Stromal cell of bone marrow (primary cell): ENCODE data around the gene MS4A6E.
"Not testable (repeated sequence)": the region's sequence is repeated elsewhere in the genome, so short reads cannot be mapped to it uniquely, and the experiment has no call there.

ENCODE experiments used
- DNase-seq: peaks from one replicate; pipeline ENCODE4 v3.0.0-alpha.2; 2012; ENCODE audit warnings: low read depth

The MS4A6E gene

DNA sequence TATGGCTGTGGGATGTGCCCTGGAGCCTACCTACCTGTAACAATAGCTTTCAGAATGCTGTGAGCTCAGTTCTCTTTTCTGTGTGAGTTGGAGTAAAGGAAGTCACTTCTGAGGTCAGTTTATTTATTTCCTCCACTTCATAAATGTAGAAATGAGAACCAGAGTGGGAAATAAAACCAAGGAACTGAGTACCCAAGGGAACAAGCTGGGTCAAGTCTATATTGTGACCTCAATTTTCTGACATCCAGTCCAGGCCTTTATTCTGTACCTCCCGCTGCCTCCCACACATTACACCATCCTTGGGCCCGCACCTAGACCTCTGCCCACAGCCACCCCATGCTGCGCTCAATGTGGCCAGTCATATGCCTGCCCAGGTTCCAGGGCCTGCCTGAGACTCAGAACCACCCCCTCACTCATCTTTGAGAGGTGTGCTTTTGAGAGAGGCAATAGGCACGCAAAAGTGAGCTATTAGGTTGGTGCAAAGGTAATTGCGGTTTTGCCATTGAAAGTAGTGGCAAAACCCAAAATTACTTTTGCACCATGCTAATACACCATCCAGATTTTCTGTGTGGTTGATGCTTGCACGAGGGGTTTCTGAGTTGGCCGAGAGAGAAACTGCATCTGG, 9.8 kb downstream of the MS4A6E start:
- no peak for DNase-seq

DNA sequence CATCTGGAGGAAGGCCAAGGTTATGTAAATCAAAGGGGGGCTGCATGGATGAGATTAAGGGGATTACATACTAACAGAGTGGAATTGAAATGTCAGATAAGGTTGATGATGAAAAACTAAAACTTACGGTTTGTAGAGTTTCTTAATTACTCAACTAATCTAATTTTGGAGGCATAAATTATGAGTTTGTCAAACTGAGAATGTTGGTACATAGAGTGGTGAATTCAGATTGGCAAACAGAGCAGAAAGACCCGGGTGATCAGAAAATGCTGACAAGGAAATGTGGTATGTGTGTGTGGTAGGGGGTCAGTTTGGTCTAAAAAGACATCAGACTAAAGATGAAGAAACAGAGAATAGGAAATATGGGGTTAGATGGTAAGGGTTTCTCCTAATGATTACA, 11.0 kb downstream of the MS4A6E start:
- DNase-seq, result no peak

DNA sequence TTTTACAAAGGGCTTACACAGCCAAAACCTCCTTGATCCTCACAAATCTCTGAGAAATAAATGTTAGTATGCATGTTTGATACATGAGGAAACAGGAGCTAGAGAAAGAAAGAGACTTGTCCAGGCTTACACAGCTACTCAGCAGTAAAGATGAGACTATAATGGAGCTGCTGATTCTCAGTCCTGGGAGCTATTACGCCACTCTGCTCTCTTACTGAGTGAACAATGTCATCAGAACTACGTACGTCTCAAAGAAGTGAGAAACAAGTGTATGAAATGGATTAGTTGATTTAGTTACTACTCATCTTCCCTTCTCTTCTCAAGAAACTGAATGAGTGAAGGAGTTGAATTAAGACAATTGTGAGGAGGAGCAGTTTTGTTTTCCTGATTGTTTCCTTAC, 12.3 kb downstream of the MS4A6E start:
- no peak for DNase-seq

DNA sequence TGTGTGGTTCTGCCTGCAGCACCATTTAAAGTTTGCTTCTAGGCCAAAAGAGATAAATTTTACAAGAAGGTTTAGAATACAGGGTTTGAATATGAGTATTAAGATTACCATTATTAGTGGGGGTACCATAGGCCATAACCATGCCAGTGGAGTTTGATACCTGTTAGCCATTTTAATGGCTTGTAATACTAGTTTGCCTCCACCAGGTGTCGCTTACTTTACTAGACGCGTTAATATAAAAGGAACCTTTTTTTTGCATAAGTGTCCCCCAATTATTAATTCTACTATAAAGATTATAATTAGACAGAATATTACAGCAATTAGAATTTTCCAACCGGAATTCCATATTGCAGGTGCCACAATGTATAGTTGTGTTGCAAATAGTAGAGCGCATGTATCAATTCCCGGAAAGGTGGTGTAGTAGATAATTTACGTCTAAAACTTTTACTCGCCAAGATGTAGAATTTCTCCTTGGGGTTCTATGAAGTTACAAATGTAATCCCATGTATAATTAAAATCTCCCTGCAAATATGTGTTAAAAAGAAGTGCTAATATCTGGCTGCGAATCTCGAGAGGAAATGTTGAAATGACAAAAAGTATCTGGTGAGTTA, 16.1 kb downstream of the MS4A6E start:
- no peak for DNase-seq

DNA sequence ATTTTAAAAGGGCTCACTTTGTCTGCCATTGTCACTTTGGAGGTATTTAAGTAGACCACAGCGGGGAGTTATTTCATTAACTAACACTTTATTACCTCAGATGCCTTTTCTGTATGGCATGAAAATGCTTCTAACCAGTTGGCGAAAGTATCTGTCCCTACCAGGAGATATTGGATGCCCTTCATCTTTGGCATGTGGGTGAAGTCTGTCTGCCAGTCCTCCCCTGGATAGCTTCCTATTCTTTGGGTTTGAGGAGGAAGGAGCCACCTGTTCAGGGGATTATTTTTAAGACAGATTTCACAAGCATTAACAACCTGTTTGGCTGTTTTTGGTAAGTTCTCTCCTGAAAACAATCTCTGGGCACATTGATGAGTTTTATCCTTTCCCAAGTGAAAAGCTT, 17.1 kb downstream of the MS4A6E start:
- no peak for DNase-seq

DNA sequence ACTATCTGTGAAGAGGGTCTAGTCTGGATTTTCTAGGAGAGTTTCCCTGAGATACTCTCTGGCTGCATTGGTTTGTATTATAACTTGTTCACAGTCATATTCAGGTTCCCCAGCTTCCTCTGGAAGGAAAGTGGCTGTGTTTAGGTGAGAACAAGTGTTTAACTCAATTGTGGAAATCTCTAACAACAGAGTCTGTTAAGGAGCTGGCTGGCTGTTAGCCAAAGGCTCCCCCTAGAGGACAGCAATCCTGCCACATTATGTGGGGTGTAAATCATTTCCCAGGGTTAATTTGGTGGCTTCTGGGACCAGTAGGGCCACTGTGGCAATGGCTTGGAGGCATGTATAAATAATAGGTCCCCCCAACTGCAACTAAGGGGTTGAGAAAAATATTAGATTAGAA, 18.4 kb downstream of the MS4A6E start:
- no peak for DNase-seq

DNA sequence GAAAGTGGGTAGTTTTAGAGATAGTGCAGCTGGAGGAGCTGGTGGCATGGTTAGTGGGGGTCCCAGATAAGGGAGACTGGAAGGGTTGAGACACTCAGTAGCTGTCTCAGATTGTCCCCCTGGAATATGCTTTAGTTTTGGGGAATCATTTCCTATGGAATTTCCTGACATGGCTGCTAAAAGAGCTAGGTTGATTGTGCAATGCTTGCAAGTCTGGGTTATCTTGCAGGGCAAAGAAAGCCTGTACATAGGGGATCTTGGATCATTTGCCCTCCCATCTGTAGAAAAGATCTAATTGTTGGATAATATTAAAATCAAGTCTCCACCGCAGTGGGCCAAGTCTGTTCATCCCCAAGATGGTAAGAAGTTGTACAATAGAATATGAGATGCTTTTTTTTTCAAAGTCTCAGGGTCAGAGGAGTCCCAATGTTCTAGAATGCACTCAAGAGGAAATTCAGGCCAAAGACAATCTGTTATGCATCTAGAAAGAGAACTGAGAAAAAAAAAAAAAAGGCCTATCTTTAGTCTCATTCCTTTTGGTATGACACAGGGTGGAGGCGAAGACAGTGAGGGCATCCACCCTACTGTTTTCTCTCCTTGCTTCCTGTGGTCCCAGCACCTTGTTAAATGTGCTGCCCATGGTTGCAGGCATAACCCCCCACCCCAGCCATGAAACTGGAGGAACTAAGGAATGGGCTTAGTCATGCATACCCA, 20.2 kb downstream of the MS4A6E start:
- DNase-seq, result no peak

DNA sequence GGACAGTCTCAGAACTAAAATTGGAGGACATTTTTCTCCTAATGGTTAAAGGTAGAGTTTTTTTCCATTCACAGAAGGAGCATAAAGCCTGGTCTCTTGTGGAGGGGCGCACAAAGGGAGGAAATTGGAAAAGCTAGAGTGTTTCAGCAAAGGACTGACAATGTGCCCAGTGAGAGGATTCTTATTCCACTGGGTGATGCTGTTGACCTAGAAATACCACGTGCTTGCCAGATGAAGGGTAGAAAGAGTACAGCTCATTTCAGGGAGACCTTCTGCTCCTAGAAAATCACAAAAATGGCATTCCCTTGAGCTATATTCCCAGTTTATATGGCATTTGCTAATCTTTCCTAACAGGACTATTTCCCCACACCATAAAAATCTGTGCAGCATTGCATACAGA, 21.1 kb downstream of the MS4A6E start:
- no peak for DNase-seq

DNA sequence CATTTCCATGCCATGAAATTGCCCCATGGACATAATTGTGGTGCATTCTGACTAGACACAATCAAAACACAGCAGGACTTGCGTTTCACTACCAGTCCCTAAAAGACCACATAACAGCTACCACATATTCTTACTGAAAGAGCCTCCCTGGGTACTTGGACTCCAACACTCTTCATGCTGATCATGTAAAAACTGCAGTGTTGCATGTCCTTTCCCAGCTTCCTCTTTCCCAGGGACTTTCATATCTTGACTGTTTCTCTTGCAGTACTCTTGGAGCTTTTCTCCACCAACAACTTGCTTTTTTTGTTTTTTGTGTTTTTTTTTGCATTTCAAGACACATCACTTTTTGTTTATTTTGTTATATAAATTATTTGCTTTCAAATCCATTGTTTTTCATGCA, 22.9 kb downstream of the MS4A6E start:
- DNase-seq, result no peak

DNA sequence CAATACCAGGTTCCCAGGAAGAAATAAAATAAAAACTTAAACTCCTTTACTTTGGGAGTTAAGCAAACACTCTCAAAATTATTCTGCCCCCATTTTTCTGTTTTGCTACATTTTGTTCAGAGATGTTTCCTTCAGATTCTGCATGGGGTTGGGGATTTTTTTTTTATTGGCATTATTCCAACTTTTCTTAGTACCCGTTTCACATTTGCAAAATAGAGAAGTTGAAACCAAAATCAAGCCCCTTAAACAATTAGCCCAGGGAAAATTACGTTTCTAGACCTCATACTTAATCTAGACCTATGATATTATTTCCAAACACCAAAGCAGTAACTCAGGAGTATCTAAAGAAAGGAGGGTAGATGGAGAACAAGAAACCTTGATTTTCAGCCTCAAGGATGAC, 30.7 kb downstream of the MS4A6E start:
- no peak for DNase-seq

DNA sequence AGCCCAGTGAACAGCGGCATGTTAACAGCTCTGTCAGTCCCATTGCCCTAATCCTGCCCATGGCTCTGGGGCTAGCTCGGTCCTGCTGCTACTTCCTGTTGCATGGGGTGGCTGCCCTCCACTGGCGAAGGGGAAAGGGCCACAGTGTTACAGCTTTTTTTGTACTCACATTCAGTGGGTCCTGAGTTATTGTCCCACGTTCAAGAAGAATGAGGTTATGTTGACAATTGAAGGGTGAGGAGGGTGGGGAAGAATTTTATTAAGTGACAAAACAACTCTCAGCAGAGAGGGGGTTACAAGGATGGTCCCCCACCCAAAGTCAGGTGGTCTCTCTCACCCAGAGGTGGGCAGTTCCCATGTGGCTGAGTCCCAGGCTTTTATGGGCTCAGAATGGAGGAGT, 33.6 kb downstream of the MS4A6E start:
- DNase-seq, result no peak

DNA sequence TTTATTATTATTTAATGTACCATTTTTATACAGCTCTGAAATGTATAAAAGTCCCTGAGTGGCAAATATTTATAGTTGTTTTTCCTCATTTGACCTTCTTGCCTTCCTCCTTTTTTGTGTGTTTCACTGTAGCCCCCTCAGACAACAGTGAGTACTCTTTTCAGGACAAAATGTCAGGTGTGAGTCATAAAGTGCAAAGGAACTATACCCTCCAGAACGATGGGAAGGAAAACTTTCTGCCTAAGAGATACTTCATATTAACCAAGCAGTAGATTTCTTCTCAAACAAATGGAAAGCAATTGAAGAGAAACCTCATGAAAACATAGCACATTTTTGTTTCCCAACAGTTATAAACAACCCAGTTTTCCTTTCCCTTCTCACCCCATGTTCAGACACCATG, 35.2 kb downstream of the MS4A6E start:
- DNase-seq, result no peak

DNA sequence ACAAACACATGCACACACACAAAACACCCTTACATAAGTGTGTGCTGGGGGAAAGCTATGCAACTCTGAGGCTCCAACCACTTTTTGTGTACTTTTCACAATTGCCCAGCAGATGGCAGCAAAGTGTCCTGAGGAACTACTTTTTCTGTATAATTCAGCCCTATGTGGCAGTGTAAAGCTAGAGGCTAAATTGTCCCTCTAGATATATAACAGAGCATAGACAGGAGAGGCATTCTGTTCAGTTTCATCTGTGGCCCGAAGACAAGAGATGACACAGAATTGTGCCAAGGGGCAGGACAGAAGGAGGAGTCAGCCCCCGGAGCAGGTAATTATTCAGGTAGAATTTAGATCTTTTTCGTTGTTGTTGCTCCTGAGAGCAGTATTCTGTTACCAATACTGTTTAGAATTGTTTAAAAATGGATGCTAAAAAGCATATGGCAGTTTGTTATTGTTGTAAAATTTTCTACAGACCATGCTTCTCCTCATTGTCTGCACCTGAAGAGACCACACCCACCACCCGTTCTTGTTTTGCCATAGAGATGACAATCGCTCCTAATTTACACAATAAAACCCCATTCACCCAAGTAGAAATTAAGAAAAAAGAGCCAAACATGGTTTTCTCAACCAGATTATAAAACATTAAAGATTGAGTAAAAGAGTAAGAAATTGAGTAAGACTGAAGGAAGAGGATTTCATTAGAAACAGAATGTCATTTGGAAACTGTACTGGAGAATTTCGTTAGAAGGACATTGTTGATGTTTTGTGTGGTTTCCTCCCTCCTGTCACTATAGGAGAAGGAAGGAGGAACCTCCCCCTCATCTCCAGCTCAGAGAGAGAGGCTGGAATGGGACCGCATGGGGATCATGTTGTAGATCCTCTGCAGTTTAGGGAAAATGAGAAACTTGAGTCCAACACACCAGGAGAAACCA, 36.8 kb downstream of the MS4A6E start:
- DNase-seq, result peak; percentile 23

DNA sequence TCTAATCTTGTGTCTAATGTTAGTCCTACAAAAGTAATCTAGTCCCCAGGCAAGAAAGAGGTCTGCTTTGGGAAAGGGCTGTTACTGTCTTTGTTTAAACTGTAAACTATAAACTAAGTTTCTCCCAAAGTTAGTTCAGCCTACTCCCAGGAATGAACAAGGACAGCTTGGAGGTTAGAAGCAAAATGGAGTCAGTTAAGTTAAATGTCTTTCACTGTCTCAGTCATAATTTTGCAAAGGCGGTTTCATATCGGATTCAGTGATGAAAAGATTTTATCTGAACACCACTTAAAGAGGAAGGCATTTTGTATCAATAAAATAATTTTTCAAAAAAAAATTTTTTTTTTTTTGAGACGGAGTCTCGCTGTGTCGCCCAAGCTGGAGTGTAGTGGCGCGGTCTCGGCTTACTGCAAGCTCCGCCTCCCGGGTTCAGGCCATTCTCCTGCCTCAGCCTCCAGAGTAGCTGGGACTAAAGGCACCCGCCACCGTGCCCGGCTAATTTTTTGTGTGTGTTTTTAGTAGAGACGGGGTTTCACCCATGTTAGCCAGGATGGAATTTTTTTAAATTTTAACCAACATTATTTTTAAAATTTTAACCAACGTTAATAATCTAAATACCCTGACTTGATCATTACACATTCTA, 39.3 kb downstream of the MS4A6E start:
- DNase-seq, result not testable (repeated sequence)

DNA sequence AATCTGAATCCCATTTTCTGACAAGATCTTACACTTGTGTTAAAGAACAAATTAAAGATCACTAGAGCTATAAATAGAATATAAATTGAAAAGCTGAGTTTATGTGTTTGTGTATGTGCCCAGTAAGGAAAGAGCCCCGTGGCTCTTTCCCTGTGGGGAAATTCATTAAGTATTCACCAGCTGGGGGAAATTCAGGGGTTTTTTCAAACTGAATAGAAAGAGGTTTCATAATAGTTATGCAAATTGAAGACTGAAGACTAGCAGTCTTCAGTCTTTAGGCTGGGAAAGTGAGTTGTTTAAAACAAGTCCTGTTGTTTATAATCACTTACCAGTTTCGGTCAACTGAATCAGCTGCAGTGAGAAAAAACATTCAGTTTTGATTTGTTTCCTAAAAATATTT, 40.0 kb downstream of the MS4A6E start:
- no peak for DNase-seq

DNA sequence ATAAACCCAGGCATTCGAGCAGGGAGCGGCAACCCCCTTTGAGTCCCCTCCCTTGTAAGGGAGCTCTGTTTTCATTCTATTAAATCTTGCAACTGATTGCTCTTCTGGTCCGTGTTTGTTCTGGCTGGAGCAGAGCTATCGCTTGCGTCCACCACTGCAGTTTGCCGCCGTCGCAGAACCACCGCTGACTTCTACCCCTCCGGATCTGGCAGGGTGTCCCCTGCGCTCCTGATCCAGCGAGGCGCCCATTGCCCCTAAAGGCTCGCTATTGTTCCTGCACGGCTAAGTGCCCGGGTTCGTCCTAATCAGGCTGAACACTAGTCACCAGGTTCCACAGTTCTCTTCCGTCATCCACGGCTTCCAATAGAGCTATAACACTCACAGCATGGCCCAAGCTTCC, 40.8 kb downstream of the MS4A6E start:
- DNase-seq, result no peak

DNA sequence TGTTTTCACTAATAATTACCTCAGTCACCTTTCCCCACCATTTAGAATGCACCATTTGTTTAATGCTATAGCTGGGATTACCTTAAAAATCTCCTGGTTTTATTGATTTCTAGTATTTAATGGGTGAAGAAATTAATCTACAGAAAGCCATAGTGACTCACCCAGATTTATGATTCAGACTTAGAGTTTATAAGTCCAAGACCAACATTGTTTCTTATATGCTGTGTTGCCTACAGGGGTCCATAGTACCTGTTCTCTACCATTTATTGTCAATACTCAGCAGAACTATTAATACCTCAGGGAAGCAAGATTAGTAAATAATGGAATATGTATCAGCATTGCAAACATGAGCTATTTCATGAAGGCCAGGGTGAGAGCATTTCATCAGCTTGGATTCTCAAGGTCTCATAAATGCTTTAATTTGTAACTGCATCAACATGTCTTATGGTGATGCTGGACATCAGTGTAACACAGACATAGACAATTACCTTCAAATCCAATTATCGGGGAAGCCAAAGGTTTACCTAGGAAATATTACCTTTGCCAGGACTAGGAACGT, 43.3 kb downstream of the MS4A6E start:
- no peak for DNase-seq

DNA sequence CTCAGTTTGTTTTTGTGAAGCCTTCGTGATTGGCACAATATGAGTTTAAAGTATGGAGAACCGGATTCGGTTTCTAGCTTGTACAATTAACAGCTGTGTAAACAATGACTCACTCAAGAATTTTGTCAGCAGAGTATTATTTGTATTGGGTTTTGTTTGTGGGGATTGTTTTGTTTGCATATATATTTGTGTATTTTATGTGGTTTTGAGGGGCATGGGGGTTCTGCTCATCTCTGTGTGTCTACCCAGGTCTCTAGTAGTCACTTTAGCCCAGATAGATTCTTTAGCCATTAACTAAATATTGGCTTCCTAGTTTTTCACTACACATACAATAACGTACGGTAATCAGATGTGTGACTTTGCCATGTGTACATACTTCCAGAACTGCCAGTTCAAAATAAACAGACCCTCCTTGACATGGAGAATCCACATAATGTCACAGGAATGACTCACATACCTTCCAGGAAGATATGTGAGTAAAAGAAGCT, 43.8 kb downstream of the MS4A6E start:
- DNase-seq, result no peak

DNA sequence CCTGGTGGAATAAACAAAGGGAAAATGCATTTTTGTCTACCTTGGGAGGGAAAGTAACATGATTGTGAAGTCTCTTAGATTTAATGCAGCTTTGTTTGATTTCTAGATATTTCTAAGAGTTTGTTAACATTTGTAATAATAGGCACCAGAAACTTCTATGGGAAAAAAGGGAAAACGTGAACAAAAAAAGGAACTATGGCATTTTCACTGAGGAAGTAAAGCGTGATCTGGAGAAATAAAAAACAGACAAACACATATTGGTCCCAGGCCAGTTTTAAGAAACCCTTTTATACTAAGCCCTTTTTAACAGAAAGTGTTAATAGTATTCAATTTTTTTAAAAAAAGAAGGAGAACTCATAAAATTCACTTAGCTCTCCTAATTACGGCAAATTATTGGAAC, 44.3 kb downstream of the MS4A6E start:
- no peak for DNase-seq

DNA sequence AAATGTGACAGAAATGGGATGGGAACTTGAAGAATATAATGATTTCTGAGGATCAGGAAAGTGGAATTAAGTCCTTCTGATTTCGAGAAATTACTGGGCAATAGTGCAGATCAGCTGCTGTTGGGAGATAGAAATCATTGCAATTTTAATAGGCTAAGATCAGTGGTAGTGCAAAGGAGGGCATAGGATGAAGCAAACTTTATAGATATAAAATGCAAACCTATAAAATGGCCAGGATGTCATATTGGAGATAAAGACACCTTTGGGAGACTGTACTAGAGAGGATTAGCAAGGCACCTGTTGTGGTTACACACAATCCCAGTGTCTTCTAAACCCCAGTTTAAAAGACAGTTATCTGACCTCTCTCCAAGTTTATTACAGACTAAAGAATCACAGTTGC, 44.8 kb downstream of the MS4A6E start:
- DNase-seq, result no peak

DNA sequence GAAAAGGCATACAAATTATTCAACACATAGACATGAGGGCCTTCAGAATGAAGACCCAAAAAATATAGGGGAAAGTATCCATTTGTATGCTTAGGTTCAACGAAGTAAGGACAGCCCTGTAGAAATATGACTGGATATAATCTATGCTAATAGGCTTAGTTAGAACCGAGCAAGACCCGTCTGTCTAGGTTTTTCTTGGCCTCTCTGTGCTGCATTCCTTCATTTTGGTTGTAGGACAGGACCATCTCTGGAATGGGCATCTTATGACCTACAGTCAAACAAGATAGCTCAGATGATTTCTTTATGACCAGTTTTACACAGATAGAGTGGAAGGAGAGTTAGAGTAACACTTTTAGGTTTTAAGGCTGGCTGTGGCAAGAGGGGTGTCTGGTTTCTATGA, 45.7 kb downstream of the MS4A6E start:
- no peak for DNase-seq

DNA sequence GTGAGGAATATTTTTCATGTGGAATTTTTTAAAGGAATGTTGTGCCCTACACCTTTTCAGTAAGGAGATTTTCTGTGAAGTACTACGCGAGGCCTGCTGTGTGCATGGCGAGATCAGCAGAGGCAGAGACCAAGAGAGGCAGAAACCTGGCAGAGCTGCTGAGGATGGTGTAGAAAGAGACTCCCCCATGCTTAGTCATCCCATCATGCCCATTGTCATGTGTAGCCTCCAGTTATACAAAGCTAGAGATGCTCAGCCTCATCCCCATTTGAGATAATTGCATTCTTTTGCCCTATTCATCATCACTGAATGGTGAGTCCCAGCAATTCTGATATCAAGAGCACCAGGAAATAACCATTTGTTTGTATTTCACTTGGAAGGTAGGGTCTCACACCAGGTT, 48.3 kb downstream of the MS4A6E start:
- no peak for DNase-seq
